DOHH2 (cell line): ENCODE results near the gene ANAPC1.
"Not testable (repeated sequence)": the region's sequence is repeated elsewhere in the genome, so short reads cannot be mapped to it uniquely, and the experiment has no call there.

ENCODE experiments used
- CTCF ChIP-seq: fragments of 200-600 bp; sonication (generic); IDR thresholded peaks from one replicate; pipeline ENCODE4 v1.5.1; 2014; ENCODE audit warnings: antibody characterized with exemption, mild to moderate bottlenecking, low read depth, low read length; ENCODE audit not compliant: poor library complexity, severe bottlenecking
- EZH2phosphoT487 ChIP-seq: fragments of 200-600 bp; sonication (generic); IDR thresholded peaks from 2 replicates; pipeline ENCODE4 v1.6.1; 2017; ENCODE audit warnings: borderline replicate concordance, mild to moderate bottlenecking, antibody characterized with exemption, low read length, moderate library complexity, mixed read lengths

GRCh38 chr2:111850646-111851045 lies 33.3 kb downstream of the ANAPC1 start:
- not testable (repeated sequence) for TF ChIP-seq CTCF, EZH2phosphoT487
